ENCODE results near the gene R3HCC1L.
A peak's percentile ranks its signal among the peaks of the same experiment; 100 is the strongest.
"Not testable (repeated sequence)": the region's sequence is repeated elsewhere in the genome, so short reads cannot be mapped to it uniquely, and the experiment has no call there.

R3HCC1L gene

DNA sequence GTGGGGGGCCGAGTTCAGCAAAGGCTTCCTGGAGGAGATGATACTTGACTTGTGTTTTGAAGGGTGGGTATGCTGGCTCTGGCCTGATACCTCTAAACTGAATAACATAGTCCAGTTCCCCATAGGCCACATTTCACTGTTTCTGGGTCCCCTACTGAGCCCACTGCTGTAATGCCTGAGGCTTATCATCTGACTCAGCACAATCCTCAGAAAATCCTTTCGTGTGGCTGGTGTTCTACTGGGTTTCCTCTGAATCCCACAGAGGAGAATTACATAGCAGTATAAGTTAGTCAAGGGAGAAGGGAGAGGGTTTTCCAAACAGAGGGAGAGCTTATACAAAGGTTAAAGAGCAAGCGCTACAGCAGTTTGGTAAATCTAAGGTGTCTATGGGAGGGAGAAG, 2.8 kb upstream of the R3HCC1L start:
- no peak for DNase-seq (ENCODE audit: low spot score)

DNA sequence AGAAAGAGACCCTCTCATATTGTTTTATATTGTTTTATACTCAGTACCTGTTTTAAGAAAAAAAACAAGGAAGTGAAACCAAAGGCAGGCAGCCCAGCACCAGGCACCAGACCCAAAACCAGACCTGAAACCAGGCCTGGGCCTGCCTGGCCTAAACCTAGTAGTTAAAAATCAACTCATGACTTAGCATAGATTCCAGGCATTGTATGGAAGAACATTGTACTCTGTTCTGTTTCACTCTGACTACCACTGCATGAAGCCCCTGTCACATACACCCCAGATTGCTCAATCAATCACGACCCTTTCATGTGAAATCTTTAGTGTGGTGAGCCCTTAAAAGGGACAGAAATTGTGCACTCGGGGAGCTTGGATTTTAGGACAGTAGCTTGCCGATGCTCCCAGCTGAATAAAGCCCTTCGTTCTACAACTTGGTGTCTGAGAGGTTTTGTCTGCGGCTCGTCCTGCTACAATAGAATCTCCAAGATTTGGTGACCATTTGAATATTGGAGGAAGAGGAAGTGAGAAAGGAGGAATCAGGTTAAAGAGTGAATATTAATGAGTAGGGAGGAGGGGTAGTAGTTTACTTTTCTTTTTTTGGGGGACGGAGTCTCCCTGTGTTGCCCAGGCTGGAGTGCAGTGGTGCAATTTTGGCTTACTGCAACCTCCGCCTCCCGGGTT, 1.2 kb upstream of the R3HCC1L start:
- DNase-seq (ENCODE audit: low spot score), result not testable (repeated sequence)

GRCh38 chr10:98134117-98134430, 383 bp upstream of the R3HCC1L start:
- no peak for DNase-seq (ENCODE audit: low spot score)

DNA sequence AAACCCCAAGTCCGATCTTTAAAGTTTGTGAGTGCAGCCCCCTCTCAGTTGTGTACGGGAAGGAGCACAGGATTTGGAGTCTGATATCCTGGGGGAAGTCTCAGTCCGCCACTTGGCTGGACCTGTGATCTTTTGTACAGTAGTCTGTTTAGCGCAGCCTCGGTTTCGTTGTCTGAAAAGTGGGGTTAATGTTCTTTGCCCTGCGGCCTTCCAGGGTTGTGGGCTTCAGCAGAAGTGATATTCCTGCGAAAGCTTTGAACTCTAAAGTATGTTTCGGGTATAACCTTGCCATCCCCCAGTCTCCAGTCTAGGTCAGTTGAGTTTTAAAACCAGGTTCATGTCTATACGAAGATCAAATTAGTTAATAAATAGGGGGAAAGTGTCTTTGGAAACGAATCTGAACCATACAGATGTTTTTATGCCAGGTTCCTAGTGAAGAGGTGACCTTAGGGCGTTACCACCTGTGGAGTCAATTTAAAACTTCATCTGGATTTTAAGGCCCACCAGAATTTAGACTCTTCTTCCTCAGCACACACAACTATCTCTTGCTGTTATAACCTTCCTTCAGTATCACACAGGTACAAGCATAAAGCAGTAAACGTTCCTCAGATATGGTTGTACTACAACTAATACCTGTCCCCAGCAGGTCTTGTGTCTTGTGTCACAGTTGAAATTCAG, 904 bp downstream of the R3HCC1L start:
- no peak for DNase-seq (ENCODE audit: low spot score)

DNA sequence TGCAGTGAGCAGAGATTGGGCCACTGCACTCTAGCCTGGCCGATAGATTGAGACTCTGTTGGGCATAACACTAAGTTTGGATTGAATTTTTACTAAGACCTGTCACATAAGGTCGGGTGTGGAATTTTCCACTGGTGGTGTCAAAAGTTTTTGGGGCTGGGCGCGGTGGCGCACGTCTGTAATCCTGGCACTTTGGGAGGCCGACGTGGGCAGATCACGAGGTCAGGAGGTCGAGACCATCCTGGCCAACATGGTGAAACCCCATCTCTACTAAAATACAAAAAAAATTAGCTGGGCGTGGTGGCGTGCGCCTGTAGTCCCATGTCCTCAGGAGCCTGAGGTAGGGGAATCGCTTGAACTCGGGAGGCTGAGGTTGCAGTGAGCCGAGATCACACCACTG, 2.3 kb downstream of the R3HCC1L start:
- not testable (repeated sequence) for DNase-seq (ENCODE audit: low spot score)

DNA sequence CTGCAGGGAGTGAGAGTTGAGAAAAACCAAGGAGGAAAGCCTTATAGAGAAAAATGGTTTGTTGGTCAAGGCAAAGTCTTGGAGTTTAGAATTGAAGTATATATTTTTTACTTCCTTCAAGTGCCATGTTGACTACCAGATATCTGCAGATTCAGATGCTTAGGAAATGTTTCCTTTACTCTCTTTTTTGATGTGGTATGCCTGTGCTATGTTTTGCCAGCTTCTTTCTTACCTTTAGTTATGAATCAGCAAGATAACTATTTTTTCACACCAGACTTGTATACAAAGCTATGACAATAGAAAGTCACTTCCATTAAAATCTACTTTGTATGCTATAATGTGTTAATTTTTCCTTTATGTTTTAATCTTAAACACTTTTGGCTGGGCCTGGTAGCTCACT, 3.6 kb downstream of the R3HCC1L start:
- DNase-seq (ENCODE audit: low spot score), result peak; percentile 34

- no peak for DNase-seq (ENCODE audit: low spot score)
These were observed 5.0 kb downstream of the R3HCC1L start for GRCh38 chr10:98139431-98139830.

DNA sequence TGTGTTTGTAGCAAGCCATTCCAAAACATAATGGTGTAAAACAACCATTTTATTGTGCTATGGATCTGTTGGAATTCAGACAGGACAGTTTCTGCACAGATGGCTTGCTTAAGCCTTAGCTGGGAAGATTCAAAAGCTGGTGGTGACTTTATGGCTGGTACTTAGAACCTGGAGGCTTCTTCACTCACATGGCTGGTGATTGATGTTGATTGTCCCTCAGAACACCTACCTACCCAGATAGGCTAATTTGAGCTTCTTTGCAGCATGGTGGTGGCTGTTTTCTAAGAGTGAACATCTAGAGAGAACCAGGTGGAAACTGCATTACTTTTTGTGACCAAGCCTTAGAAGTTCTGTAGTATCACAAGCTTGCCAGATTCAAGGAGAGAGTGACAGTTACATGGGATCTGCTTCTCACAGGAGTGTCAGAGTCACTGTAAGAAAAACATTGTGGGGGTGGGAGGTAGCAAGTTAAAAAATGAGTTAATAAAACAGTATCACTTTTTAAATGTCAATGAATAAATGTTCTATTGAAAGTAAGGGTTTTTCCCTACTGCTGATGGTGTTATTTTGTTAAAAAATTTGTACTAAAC, 7.1 kb downstream of the R3HCC1L start:
- DNase-seq (ENCODE audit: low spot score), result no peak

- no peak for DNase-seq (ENCODE audit: low spot score)
These were observed 10.5 kb downstream of the R3HCC1L start for GRCh38 chr10:98144985-98145384.

- DNase-seq (ENCODE audit: low spot score), result no peak
These were observed 15.4 kb downstream of the R3HCC1L start for GRCh38 chr10:98149858-98150257.

- DNase-seq (ENCODE audit: low spot score), result no peak
These were observed 16.1 kb downstream of the R3HCC1L start for GRCh38 chr10:98150544-98150943.

DNA sequence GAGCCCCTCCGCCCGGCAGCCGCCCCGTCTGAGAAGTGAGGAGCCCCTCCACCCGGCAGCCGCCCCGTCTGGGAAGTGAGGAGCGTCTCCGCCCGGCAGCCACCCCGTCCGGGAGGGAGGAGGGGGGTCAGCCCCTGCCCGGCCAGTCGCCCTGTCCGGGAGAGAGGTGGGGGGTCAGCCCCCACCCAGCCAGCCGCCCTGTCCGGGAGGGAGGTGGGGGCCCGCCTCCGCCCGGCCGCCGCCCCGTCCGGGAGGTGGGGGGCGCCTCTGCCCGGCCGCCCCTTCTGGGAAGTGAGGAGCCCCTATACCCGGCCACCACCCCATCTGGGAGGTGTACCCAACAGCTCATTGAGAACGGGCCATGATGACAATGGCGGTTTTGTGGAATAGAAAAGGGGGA, 18.3 kb downstream of the R3HCC1L start:
- not testable (repeated sequence) for DNase-seq (ENCODE audit: low spot score)

- not testable (repeated sequence) for DNase-seq (ENCODE audit: low spot score)
These were observed 18.9 kb downstream of the R3HCC1L start for GRCh38 chr10:98153213-98153958.

- DNase-seq (ENCODE audit: low spot score), result no peak
These were observed 19.6 kb downstream of the R3HCC1L start for GRCh38 chr10:98154076-98154475.

GRCh38 chr10:98158576-98158975, 24.1 kb downstream of the R3HCC1L start:
- DNase-seq (ENCODE audit: low spot score), result no peak

DNA sequence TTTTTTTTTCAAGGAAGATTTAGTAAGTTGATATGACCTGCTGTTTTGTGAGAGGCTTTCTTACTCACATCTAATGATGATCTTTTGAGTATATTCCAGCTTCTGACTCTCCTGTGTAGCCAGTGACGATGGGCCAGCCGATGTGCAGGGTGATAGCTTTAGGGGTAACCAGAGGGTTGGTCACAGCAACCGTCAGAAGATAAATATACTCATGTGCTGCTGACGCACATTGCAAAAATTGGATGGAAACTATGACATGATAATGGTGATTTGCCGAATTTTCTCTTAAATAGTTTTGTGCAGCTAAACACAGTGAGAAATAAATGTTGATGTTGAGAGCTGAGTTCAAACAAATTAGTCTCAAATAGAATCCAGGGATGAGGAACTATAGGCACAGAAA, 29.5 kb downstream of the R3HCC1L start:
- no peak for DNase-seq (ENCODE audit: low spot score)

DNA sequence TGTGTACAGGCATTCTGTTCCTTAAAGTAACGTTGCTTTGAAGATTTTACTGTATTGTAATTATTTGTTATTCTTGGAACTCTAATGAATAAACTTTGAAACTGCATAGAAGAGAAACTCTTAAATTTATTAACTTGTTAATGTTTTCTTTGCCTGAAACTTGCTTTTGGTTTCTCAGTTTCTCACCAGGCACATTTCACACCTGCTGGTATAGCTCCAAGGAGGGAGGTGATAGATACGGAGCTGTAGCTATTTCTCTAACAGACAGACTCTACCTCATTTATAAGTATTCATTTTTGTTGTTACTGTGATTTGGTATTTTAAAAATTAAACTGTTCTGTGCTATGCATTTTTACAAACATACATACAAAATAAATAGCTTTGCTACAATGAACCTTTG, 32.7 kb downstream of the R3HCC1L start:
- no peak for DNase-seq (ENCODE audit: low spot score)

DNA sequence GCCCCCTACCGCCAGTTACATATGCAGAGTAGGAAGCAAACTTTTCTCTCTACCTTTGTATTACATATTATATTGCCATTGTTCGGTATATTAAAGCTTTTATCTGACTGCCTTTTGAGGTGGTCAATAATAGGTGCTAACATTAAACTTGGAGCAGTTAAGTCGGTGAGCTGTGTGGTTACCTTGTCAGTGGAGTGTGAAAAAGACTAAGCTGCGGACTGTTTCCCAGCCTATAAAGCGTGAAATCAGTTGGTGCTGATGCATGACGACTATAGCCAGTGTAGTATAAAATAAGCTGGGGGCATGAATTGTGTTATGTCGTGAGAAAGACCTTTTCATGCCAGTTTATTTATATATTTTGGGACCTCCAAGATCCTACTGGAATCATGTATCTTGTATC, 33.7 kb downstream of the R3HCC1L start:
- no peak for DNase-seq (ENCODE audit: low spot score)

DNA sequence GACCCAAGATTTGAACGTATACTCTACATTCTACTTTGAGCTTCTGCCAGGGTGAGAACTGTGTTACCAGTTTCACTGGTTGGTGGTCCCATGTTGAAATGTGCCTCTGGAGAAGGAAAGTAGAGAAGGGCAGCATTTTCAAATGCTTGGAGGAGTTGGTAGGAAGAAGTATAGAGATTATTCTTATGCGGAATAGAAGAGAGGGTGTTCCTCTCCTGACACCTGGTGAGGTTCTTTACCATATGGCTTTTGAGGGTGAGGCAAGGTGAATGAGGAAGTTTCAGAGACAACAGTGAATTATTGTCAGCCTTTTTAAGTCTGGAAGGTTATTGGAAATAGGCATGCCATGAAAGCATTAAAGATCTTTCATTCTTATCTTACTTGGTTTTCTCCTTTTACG, 34.3 kb downstream of the R3HCC1L start:
- no peak for DNase-seq (ENCODE audit: low spot score)

DNA sequence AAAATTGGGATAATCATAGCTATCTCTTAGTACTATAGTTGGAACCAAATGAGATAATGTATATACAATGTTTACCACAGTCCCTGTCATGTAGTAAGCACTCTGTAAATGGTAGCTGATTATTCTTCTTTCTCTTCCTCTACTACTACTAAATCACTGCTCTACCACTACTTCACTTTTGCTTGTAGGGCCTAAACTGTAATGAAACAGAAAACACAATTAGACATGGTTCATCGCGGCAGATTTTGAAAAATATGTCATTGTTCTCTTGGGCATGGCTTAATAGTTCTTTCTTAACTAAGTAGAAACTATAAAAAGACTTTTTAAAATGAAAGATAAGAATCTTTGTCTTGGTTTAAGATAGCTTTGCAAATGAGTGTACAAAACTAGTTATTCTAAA, 34.9 kb downstream of the R3HCC1L start:
- DNase-seq (ENCODE audit: low spot score), result no peak

DNA sequence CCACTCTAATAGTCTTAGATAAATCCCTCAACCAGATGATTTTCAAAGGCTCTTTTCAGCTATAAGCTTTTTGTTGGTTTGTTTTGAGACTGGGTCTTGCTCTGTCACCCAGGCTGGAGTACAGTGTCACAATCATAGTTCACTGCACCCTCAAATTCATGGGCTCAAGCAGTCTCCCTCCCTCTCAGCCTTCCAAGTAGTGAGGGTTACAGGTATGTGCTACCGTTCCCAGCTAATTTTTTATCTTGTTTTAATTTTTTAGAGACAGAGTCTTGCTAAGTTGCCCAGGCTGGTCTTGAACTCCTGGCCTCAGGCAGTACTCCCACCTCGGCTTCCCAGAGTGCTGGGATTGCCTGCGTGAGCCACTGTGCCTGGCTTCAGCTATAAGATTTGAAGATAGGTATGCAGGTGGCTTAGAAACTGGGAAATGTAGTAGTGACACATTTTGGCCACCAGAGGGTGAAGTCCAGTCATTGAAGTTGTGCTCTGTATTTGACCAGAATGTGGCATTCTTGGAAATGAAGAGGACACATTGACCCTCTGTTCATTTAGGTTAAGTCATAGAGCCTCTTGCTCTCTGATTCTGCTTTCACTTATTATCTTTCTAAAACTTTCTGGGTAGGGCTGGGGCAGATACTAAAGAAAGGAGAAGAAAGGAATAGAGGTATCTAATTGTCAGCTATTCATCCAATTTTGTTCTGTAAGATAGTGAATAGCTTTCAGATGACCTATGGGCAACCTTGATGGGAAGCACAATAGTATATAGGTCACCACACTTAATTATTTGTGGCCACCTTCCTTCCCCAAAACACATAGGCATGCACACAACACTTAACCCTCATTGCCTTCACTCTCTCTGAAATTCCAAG, 36.0 kb downstream of the R3HCC1L start:
- peak; percentile 37 for DNase-seq (ENCODE audit: low spot score)

- no peak for DNase-seq (ENCODE audit: low spot score)
These were observed 37.6 kb downstream of the R3HCC1L start for GRCh38 chr10:98172073-98172472.

All from activated CD4-positive, alpha-beta T cell treated with anti-CD3 and anti-CD28 coated beads, Interleukin-2, Interleukin-4, amounts not matched to agents 100 ng/mL and 50 ng/mL, durations not matched to agents 16 hours and 8 hours (primary cell).